ENCODE measurements around the gene CCNF. TPM values are rescaled to one million over a fixed set of nuclear protein-coding genes. Genes with fewer than 3 reads are reported as not detected.

Gene CCNF
- polyA plus RNA-seq, 3 donors = 1.0 to 1.4 (median 1.4) TPM

- H3K27ac ChIP-seq (ENCODE audit: low read depth, low read length) = no peak overlapping the region
- WGBS, 3 donors = 94 to 96% (median 95%) methylated on average over 8 of the region's 8 CpGs
Observed at GRCh38 chr16:2450535-2450934, 21.3 kb downstream of the CCNF start.

DNA sequence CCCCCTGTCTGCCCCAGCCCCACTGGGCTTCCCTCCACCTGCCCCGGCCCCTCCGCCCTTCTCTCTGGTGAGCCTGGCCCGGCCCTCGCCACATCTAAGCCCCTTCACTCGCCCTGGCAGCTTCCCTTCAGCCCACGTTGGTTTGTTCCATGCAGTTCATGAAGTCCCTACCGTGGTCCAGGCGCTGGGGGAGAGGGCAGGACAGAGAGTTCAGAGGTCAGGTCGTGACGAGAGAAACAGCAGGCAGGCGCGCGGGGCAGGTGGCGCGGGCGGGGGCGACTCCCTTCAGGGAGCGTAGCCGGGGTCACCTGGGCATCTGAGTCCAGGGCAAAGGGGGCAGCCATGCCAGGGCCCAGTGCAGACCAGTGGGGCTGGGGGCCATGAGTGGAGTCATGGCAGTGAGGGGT, 21.7 kb downstream of the CCNF start:
- 93 to 96% (median 94%) methylated on average over 19 of the region's 19 CpGs for WGBS, 3 donors
- H3K27ac ChIP-seq (ENCODE audit: low read depth, low read length) = no peak overlapping the region

DNA sequence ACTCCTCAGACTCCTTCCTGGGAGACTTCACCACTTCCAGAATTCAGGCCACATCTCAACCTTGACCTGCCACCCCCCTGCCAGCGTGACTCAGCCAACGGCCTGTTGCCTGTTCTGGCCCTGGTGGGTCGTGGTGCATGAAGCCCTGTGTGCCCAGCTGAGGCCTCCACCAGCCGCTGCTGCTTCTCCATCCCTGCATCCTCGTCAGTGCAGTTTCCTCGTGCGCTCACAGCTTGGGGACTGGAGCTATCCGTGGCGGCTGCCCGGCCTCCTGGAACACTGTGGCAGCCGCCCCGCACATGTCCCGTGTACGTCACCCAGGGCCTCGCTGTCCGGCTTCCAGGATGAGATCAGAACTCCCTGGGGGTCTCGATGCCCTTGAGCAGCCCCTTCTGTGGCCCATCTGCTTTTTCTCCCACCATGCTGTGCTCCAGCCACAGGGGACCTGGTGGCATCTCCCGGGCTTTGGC, 22.6 kb downstream of the CCNF start:
- no peak overlapping the region for H3K27ac ChIP-seq (ENCODE audit: low read depth, low read length)
- WGBS, 3 donors = 93 to 95% (median 94%) methylated on average over 18 of the region's 18 CpGs

DNA sequence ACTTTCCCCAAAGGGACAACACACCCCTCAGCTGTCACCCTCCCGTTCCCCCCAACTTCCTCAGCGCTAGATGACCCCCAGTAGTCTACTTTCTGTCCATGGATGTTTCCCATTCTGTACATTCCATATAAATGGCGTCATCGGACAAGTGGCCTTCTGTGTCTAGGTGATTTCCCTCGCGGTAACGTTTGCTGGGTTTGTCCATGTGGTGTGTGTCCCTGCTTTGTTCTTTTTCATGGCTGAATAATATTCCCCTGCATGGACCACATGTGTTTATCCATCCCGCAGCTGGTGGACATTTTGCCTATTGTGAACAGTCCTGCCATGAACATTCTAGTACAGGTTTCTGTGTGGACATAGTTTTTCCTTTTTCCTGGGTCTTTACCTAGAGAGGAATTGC, 23.4 kb downstream of the CCNF start:
- H3K27ac ChIP-seq (ENCODE audit: low read depth, low read length) = no peak overlapping the region
- 96 to 98% (median 97%) methylated on average over 8 of the region's 8 CpGs for WGBS, 3 donors

- no peak overlapping the region for H3K27ac ChIP-seq (ENCODE audit: low read depth, low read length)
- WGBS, 3 donors = 90 to 97% (median 93%) methylated on average over 28 of the region's 28 CpGs
Observed at GRCh38 chr16:2455081-2455845, 26.0 kb downstream of the CCNF start.

DNA sequence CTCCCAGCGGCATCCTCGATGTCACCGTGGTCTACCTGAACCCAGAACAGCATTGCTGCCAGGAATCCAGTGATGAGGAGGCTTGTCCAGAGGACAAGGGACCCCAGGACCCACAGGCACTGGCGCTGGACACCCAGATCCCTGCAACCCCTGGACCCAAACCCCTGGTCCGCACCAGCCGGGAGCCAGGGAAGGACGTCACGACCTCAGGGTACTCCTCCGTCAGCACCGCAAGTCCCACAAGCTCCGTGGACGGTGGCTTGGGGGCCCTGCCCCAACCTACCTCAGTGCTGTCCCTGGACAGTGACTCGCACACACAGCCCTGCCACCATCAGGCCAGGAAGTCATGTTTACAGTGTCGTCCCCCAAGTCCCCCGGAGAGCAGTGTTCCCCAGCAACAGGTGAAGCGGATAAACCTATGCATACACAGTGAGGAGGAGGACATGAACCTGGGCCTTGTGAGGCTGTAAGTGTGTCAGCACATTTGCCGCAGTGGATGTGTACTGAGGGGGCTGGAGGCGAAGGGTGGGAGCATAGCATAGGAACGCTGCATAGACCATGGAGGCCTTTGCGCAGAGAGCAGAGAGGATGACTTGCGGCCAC, 27.4 kb downstream of the CCNF start:
- H3K27ac ChIP-seq (ENCODE audit: low read depth, low read length) = no peak overlapping the region
- WGBS, 3 donors = 93 to 96% (median 95%) methylated on average over 21 of the region's 21 CpGs

GRCh38 chr16:2457267-2457666, 28.0 kb downstream of the CCNF start:
- no peak overlapping the region for H3K27ac ChIP-seq (ENCODE audit: low read depth, low read length)
- 75 to 78% (median 78%) methylated on average over 13 of the region's 13 CpGs for WGBS, 3 donors

- WGBS, 3 donors = 65 to 88% (median 67%) methylated on average over 6 to 7 of the region's 7 CpGs
- no peak overlapping the region for H3K27ac ChIP-seq (ENCODE audit: low read depth, low read length)
Observed at GRCh38 chr16:2457946-2458345, 28.7 kb downstream of the CCNF start.

DNA sequence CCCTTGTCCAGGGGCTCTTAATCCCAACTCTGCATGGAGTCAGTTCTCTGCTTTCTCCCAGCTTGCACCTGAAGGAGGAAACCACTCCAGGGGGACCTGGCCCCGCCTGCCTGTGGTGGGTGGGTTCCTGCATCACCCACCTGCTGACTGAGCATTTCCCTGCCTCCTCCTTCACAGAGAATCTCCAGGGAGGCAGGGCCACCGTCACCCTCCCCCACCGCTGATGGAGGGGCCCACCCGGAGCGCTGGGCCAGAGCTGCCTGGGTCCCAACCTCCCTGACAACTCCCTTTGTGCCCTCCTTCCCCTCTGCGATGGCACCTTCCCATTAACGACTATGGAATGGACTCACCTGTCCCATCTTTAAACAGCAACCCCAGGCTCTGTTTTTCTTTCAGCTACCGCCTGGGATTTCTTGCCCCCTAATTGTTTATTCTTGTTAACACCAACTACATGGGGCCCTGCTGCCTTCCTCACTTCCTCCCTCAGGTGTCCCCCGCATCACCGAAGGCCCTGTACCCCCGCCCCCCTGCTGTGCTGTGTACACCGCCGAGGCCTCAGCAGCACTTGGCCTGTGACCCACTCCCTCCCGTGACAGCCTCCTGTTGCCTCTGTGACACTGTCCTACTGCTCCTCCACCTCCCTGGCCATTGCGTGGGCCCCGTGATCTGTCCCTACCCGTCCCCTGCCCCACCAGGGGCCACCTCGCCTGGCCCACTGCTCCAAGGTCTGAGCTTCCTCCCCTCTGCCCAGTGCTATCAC, 29.8 kb downstream of the CCNF start:
- WGBS, 3 donors = 26 to 30% (median 28%) methylated on average over 17 to 18 of the region's 18 CpGs
- H3K27ac ChIP-seq (ENCODE audit: low read depth, low read length) = no peak overlapping the region

- no peak within 1 kb of the TSS for H3K27ac ChIP-seq (ENCODE audit: low read depth, low read length)
- 0 to 1% (median 1%) methylated on average over 50 to 66 of the region's 66 CpGs for WGBS, 3 donors
Observed at GRCh38 chr16:2459647-2460390, 30.6 kb downstream of the CCNF start, which contains the start of gene TEDC2. Gene TEDC2 (plus strand): TSS chr16:2460109. CDS start chr16:2460145, 36 bp downstream.

DNA sequence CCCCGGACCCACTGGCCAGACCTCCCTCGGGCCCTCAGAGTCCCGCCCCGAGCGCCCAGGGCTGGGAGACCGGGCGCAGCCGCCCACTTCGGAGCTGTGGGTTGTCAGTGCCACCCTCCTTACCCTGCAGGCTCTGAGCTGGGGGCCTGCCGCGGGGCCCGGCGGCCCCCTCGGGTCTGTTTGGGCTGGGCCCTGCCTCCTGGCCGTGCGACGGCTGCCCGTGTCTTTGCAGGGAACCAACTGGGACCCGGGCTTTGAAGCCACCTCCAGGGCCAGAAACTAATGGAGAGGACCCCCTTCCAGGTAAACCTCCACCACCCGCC, 31.1 kb downstream of the CCNF start:
- 4 to 6% (median 4%) methylated on average over 14 to 20 of the region's 20 CpGs for WGBS, 3 donors
- no peak overlapping the region for H3K27ac ChIP-seq (ENCODE audit: low read depth, low read length)

- no peak overlapping the region for H3K27ac ChIP-seq (ENCODE audit: low read depth, low read length)
- WGBS, 3 donors = 77 to 85% (median 84%) methylated on average over 13 of the region's 13 CpGs
Observed at GRCh38 chr16:2460916-2461315, 31.7 kb downstream of the CCNF start.

DNA sequence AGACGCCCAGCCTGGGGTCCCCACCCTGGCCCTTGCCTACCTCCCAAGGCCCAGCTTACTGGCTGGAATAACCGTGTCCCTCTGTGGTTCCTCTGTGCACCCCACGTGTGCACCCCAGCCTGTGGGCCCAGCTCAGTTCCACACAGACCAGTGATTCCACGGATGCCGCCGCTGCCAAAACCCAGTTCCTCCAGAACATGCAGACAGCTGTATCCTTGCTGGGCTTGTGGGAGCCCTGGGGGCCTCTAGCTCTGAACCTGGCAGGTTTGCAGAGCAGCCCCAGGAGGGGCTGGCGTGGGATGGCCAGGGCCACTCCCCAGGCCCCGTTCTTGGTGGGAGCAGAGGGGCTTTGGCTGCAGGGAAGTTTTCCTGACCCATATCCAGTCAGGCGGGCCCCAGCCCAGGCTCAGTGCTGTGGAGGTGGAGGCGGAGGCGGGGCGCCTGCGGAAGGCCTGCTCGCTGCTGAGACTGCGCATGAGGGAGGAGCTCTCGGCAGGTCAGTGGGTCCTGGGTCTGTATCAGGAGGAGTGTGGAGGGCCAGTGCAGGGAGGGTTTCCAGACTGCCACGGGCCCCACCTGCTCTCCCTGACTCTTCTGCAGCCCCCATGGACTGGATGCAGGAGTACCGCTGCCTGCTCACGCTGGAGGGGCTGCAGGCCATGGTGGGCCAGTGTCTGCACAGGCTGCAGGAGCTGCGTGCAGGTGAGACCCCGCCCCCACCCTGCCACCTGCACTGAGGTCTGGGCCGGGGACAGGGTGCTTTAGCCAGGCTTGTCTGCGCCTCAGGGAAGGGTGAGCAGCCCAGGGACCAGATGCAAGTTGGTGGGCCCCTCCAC, 33.0 kb downstream of the CCNF start:
- H3K27ac ChIP-seq (ENCODE audit: low read depth, low read length) = no peak overlapping the region
- 92 to 94% (median 93%) methylated on average over 20 to 23 of the region's 23 CpGs for WGBS, 3 donors

- 81 to 93% (median 84%) methylated on average over 10 to 12 of the region's 12 CpGs for WGBS, 3 donors
- no peak overlapping the region for H3K27ac ChIP-seq (ENCODE audit: low read depth, low read length)
Observed at GRCh38 chr16:2464333-2464732, 35.1 kb downstream of the CCNF start.

DNA sequence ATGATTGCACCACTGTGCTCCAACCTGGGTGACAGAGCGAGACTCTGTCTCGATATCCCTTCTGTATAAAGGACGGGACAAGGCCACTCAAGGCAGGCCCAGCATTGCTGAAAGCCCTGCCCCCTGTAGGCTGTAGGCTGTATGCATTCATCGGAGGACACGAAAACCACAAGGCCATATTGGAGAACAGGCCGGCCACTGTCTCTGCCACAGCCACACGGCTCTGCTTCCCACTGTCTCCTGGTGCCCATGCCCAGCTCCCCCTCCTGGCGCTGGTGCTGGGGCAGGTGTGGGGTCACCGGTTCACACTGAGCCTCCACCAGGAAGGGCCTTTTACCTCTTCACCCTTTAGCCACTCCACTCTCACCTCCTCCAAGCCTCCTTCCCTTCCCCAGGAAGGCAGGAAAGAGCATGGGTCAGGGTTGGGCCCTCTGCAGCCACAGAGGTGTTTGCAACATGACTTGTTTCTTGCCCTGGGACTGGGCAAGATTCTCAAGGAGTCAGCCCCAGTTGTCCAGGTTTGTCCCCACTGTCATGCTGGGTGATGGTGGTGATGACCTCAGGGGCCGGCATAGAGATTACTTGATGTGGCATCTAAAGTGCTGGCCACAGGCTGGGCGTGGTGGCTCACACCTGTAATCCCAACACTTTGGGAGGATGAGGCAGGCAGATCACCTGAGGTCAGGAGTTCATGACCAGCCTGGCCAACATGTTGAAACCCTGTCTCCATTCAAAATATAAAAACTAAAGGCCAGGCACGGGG, 36.6 kb downstream of the CCNF start:
- no peak overlapping the region for H3K27ac ChIP-seq (ENCODE audit: low read depth, low read length)
- WGBS, 3 donors = 82 to 89% (median 83%) methylated on average over 12 of the region's 12 CpGs

GRCh38 chr16:2466667-2467527, 37.6 kb downstream of the CCNF start:
- H3K27ac ChIP-seq (ENCODE audit: low read depth, low read length) = no peak overlapping the region
- 71 to 84% (median 75%) methylated on average over 29 of the region's 29 CpGs for WGBS, 3 donors

Measured in adipose tissue (tissue), 3 donors.